ENCODE results near the gene CSTPP1.

DNA sequence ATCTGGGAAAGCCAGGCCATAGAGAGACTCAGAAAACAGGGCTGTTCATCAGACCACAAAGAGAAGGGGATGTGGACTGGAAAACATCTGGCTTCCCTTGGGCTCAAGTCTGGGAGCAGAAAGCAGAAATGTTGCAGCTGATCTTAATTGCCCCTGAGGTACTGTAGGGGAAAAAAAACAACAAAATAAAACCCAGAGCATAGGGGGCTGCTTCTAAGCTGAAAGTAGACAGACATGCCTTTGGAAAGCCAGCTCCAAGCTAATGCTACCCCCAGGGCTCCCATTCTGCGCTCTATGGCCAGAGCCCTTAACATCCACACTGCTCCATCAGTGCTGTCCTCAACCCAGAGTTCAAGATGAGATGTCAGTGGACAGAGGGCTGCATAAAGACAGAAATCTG is 251.7 kb downstream of the CSTPP1 start:
- TF ChIP-seq, protein P1, sequence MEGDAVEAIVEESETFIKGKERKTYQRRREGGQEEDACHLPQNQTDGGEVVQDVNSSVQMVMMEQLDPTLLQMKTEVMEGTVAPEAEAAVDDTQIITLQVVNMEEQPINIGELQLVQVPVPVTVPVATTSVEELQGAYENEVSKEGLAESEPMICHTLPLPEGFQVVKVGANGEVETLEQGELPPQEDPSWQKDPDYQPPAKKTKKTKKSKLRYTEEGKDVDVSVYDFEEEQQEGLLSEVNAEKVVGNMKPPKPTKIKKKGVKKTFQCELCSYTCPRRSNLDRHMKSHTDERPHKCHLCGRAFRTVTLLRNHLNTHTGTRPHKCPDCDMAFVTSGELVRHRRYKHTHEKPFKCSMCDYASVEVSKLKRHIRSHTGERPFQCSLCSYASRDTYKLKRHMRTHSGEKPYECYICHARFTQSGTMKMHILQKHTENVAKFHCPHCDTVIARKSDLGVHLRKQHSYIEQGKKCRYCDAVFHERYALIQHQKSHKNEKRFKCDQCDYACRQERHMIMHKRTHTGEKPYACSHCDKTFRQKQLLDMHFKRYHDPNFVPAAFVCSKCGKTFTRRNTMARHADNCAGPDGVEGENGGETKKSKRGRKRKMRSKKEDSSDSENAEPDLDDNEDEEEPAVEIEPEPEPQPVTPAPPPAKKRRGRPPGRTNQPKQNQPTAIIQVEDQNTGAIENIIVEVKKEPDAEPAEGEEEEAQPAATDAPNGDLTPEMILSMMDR (conservative IDR thresholded peaks at IDR 0.05; ENCODE audit: low read depth, low read length), result no peak
- no peak for TF ChIP-seq RAD21 (IDR thresholded peaks at IDR 0.05; ENCODE audit: low read length)
- no peak for TF ChIP-seq POLR2A (IDR thresholded peaks at IDR 0.05; ENCODE audit: low read depth, low read length)
- no peak for TF ChIP-seq MAFK (IDR thresholded peaks at IDR 0.05; ENCODE audit: low read depth, low read length)
- TF ChIP-seq BHLHE40 (IDR thresholded peaks at IDR 0.05; ENCODE audit: low read depth, low read length), result no peak
- TF ChIP-seq SMC3 (IDR thresholded peaks at IDR 0.05; ENCODE audit: low read depth, low read length), result no peak
